HG03175 (cell line): ENCODE data around the gene SLC25A21.
"Not testable (repeated sequence)": the region's sequence is repeated elsewhere in the genome, so short reads cannot be mapped to it uniquely, and the experiment has no call there.

Experiments
- ATAC-seq: cut with Tn5 transposase; IDR thresholded peaks from one replicate; pipeline ENCODE4 v1.9.1; 2021; ENCODE audit warnings: mild to moderate bottlenecking, moderate library complexity; ENCODE audit not compliant: unreplicated experiment

SLC25A21 gene

DNA sequence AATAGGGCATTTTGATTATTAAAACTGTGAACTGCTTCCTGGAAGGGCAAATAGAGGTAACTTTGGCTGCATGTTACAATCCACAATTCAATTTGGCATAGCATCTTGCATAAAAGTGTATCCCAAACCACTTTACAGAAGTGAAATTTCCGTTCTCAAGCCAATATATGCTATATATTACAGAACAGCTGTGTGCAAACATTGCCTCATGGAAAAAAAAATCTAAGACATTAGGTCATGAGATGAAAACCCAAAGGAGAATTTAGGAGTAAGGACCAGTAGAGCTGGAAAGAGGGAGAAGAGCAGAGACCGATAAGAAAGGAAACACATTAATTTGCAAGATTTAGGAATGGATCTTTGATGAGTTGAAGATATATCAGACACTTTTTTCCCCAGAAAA is 271.6 kb downstream of the SLC25A21 start:
- ATAC-seq = no peak

DNA sequence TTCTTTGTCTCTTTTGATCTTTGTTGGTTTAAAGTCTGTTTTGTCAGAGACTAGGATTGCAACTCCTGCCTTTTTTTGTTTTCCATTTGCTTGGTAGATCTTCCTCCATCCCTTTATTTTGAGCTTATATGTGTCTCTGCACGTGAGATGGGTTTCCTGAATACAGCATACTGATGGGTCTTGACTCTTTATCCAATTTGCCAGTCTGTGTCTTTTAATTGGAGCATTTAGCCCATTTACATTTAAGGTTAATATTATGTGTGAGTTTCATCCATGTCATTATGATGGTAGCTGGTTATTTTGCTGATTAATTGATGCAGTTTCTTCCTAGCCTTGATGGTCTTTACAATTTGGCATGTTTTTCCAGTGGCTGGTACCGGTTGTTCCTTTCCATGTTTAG is 276.1 kb downstream of the SLC25A21 start:
- not testable (repeated sequence) for ATAC-seq

DNA sequence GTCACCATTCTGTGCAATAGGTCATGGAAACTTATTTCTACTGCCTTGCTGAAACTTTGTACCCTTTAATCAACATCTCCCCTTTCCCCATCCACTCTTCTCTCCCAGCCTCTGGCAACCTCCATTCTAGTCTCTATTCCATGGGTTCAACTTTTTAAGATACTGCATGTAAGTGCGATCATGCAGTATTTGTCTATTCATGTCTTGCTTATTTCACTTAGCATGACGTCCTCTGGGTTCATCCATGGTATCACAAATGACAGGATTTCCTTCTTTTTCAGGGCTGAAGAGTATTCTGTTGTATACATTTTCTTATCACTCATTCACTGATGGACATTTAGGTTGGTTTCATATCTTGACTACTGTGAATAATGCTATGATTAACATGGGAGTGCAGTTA is 288.4 kb downstream of the SLC25A21 start:
- no peak for ATAC-seq

DNA sequence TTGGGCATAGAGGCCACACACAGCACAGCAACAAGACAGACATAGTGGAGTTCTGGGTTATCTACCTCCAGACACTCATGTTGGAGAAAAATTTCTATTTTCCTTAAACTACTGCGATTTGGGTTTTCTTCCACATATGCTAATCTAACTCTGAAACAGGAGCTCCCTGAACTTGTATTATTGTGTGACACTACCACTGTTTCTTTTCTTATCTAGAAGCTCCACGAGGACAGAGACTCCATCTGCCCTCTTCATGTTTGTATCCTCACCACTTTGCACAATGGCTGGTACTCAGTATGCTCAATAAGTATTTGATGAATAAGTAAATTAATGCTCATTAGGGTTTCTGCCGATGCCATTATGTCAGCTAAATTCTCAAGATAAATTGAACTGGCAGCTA is 292.1 kb downstream of the SLC25A21 start:
- ATAC-seq = no peak

DNA sequence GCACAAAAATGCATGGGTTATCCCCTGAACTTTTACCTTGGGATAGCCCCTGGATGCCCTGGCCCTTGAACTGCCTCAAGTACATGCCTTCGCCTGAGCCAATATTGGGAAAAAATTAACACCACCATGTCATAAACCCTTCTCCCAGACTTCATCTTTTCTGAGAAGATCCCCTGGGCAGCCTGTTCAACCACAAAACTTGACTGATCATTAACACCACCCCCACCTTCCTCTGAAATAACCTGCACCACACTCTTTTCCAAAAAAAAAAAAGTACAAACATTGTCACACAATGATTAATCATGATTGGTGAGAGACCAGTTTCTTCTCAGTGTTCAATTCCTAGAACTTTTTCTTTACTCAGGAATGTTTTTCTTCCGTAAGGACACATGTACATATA is 292.8 kb downstream of the SLC25A21 start:
- ATAC-seq = no peak

DNA sequence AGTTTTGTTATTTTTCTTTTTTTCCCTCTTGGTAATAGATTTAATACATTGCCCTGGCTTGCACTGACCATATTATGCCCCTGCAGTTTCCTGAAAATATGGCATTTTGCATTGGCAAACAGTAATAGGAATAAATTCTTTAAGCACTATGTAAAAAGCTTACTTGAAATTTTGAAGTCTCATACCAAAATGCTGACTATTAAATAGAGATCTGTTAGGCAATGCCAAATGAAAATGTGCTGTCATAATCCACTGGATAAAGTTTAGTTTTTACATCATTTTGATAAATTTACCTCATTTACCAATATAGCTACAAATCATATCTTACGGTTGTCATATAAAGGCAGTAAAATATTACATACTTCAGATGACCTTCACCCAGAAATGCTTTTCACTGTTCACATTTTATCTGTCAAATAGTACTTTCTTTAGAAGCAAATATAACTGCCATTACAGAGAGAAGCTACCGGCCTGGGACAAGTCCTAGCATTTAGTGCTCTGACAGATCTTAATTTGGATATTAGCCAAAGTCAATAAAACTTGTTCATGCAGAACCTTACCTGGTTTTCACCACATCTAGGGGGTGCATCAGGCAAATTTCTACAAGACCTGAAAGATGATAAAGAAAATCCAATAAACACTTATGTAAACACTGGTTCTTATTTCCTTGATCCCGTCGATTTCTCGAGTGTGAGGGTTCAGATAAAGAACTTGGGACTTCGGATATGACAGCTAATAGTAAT is 297.8 kb downstream of the SLC25A21 start:
- ATAC-seq = no peak

DNA sequence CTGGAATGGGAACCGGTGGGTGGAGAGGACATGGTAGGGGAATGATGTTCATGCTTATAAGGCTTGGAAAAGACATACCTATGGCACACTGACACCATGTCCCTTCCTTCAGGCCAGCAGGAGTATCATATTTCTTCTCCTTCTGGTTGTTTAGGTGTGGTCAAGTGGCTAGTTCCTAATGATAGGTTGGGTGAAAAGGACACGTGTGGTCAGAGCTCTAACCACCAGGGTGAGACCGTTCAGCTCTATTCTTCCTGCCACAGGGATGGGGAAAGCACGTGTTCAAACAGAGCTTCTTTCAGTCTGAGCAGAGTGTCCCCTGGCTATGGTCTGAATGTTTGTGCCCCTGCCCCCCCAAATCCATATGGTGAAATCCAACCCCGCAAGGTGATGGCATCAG is 301.6 kb downstream of the SLC25A21 start:
- ATAC-seq = no peak

DNA sequence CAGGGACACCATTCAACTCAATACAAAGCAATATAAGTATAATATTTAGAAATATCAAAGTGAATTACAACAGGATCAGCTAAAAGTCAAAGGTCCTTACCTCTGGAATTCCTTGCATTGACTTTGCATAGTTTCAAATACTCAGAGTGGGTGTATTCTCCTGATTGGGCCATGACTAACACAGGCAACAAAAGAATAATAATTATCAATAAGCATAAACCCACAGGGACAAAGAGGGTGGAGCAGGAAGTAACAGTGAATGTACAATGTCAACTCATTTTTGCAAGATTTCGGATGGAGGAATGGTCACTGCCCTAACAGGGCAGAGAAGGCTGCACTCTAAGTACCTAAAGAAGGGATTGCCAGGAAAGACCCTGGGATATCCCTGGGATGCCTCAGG is 303.3 kb downstream of the SLC25A21 start:
- no peak for ATAC-seq

DNA sequence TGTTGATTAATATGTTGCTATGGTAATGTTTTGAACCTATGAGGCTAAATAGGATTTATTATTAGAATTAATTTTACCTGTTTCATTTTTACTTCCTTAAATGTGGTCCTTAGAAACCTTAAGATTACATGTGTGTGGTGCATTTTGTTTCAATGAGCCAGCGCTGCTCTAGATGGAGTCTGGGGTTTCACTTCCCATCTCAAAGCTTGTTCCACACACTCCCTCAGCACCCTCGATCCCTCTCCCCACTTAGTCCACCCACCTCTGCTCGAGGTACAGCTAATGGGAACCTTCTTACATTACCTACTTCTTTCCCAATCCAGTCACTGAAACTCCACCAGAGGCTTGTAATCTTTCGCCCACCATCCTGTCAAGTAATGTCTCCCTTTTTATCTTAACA is 305.5 kb downstream of the SLC25A21 start:
- peak; percentile 81 for ATAC-seq

DNA sequence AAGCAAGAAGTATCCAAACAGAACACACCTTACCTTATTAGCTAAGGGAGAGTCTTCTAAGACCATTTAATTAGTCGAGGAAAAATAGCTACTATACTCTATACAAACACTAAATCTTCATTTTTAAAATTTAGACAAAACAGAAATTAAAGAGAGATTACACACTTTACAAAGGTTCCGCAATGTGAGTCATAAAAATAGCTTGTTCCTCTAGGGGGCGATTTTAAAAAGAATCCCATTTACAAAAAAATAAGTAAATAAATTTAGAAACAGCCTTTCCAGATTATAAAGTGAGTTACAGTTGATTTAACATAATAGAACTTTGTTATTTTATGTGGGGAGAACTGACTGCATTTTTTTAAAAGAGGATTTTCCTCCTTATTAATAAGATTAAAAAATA is 309.1 kb downstream of the SLC25A21 start:
- ATAC-seq = no peak

DNA sequence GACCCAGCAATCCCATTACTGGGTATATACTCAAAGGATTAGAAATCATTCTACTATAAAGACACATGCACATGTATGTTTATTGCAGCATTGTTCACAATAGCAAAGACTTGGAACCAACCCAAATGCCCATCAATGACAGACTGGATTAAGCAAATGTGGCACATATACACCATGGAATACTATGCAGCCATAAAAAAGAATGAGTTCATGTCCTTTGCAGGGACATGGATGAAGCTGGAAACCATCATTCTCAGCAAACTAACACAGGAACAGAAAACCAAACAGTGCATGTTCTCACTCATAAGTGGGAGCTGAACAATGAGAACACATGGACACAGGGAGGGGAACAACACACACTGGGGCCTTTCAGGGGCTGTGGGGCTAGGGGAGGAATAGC is 310.2 kb downstream of the SLC25A21 start:
- not testable (repeated sequence) for ATAC-seq

DNA sequence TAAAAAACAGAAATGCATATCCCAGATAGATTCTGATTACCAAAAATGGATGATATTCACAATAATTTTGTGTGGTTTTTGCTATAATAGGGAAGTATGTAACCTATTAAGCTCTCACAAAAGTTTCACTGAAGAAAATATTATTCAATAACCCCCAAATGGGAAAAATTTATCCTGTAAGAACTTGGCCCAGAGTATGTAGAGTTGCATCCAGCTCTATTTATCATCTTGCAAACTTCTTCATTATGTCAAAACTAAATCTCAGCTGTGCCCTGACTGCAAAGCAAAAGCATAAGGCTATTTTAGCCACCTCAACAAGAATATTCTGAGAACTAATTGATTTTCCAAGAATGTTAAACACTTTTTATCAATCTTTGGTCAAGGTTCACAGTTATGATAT is 311.6 kb downstream of the SLC25A21 start:
- no peak for ATAC-seq

DNA sequence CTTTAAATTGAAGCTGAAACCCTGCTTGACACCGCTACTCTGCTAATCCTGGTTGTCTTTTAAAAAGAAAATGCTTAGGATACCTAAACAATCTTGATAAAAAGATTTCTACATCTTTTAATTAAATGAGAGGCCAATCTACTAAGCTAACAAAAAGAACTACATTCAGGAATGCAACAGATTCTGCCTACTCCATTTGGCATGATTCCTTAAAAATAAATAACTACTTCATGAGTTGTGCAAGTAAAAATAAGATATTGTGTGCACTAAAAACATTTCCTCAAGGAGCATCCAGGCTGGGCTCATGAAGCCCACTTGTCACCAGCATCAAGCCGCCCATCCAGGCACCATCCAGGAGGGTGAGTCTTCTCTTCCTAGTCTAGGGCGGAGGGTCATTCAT is 313.3 kb downstream of the SLC25A21 start:
- no peak for ATAC-seq

DNA sequence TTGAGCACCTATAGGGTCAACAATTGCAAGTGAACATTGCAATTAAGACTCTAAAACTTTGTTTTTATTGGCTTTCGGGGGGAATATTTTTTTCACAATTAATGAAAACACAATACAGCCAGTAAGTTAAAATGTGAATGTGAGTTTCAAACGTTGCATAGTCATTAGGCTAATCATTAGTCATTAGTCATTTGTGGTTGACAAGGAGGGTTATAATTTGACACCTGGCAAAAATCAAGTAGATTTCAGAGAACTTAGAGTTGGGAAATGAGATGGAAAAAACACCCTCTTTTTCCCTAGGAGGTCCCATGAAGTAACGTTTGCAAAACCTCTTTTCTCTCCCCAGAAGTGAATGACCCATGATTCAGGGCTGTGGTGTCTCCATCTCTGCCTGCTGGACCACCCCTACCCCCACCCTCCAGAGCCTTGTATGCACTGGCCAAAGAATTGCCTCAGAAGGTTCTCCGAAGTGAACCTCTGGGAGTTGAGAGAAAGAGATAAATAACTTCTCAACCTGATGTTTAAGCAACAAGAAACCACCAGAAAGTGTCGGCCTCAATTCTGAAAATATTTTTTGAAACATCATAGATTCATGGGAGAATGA is 314.5 kb downstream of the SLC25A21 start:
- ATAC-seq = no peak

DNA sequence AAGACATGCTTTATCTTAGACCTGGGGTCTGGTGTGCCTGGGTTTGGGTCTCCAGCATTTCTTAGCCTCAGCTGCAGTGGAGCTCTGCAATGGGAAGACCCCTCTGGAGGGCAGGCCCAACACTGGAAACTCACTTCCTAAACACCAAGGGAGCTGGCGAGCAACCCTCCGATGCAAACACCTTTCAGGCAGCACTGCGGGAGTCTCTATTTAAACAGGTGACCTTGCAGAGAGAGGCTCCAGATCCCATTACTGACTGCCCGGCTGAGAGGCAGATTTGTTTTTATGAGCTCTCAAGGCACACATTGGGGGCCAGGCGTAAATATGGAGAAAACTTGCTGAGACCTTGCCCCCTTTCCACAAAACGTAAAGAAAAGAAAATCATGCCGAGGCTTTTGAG is 315.3 kb downstream of the SLC25A21 start:
- no peak for ATAC-seq

DNA sequence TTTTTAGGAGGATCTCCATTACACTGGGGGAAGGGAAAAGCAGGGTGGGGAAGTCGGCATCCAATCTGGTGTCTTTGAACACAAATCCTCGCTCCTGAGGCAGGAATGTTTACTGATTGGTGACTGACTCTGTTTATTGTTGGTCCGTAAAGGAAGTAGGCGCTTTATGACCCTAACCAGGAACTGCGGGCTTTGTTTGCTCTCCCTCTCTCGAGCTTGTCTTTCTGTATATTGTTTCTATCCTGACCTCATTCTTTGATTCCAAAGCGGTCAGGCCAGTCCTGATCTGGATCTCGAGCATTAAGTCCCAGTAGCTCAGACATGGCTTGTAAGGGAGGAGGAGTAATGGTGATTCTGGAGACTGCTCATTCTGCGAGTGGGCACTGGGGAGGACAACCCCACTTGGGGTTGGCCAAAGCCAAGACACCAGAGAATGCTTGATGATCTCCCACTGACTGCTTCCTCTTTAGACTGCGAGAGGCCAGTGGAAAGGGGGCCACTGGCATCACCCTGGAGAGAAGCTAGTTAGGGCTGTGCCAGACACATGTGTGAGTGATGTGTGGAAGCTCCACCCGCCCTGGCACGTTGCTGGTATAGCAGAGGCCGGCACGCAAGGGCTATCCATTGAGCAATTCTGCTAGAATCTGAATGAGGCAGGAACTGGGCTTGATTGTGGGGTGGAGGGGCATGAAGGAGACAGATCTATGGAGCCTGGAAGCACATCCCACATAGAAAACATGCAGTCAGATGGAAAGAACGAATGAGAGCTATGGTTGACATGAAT is 316.1 kb downstream of the SLC25A21 start:
- ATAC-seq = no peak

DNA sequence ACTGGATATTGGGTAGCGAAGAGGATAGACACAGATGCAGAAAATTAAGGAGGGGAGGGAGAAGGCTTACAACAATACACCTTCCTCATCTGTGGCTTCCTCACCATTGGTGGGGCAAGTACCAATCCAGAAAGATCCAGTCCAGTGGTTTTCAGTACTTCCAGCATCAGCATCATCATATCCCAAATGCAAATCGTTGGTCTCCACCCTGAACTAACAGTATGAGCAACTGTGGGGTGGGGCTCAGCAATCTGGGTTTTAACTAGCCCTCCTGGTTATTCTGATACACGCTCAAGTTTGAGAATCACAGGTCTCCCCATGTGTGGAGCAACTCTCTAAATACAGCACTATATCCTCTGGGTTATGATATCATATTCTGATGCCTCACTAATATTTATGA is 317.0 kb downstream of the SLC25A21 start:
- no peak for ATAC-seq

DNA sequence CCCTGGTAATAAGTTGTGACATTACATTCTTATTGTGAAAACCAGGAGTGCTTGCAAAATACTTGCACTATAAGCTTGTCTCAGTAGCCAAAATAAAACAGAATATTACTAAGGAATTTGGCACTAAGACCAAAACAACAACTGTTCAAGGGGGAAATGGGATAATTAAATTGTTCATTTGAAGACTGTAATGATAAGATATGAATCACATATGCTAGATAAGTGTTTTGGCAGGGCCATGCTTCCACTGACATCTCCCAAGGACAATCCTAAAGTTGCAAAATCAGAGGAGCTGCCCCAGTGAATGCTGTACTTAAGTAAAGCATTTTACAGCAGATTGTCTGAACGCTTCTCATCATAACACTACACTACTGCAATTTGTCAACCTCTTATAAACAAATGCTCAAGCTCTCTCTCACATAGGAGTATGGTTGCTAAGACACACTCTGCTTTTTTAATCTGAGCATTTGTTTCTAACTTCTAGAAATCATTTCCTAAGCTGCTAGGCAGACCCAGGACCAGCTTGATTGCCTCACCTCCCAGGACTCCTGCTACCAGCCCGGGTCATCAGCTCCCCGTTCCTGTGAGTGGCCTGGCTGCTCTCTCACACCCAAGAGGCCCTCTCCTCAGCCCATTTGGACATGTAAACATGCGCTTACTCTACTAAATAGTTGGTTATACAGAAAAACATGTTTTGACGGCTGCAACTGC is 319.3 kb downstream of the SLC25A21 start:
- no peak for ATAC-seq

DNA sequence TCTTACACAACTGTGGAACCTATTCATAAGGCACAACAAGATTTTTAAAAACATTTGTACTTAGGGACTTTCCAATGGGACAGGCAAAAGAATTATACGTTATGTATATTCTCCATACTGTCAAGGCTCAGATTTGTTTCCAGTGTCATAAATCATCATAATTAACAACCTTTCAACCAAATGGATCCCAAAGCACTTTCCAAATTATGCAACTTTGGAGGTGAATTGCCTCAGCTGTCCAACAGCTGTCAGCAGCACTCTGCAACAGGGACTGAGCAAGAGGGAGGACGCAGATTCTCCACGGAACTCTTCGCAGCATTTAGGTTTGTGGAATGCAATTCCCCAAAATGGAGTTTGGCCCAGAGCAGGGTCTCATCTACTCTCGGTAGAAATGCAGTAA is 324.2 kb downstream of the SLC25A21 start:
- no peak for ATAC-seq

DNA sequence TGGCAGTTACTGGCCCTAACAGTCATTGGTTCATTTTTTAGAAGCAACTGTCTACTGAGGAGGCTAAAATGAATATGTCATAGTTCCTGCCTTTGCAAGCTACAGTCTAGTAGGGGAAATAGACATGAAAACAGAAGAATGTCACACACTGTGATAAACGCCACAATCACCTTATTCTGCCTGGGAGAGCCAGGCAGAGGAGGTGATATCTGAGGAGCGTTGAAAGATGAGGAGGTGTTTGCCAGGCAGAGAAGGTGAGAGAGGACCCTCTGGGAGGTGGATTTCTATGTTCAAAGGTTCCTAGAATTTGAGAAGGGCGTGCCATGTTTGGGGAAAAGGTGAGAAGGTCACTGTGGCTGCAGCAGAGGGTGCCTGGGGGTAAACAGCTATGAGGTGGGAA is 325.0 kb downstream of the SLC25A21 start:
- no peak for ATAC-seq

DNA sequence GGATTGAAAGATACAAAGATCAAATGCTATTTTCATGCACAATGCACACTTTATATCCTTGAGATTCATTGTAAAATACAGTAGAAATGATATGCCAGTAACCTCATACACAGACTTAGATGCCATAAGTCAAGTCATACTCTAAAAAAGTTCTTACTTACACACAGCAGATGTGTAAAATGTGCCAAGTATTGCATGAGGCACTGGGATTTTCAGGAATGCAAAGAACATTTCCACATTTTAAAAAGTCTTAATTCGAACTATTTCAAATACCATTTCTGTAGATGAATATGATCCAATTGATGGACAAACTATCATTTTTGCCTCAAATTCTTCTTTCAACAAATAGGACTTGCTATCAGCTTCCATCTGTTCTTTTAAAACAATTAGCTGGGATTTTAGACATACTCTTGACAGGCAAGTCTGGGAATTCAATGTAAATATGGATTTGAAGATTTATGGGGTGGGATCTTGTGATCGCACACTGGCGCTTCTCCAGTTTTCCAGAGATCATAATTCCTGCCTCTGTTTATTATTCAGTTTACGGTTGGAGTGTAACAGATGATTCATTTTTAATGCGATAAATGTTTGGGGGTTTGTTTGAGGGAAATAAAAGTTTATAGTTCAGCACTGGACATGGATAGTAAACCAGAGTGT is 326.9 kb downstream of the SLC25A21 start:
- no peak for ATAC-seq
